Vagina (tissue), 2 donors: ENCODE measurements around the gene PLEKHH1.

Experiments used
- POLR2A ChIP-seq, 2 donors: fragments of 450-650 bp; IDR thresholded peaks; one replicate each; pipeline ENCODE4 v1.6.1; 2017; ENCODE audit warnings: antibody characterized with exemption in 2 of 2, mild to moderate bottlenecking in 2 of 2, moderate library complexity in 2 of 2
- POLR2AphosphoS5 ChIP-seq, 2 donors: sonication (generic); formaldehyde crosslinking; IDR thresholded peaks; one replicate each; pipeline ENCODE4 v1.9.0; 2017; ENCODE audit warnings: antibody characterized with exemption in 2 of 2, mild to moderate bottlenecking in 2 of 2, low read depth in 1 of 2; ENCODE audit not compliant: insufficient read depth in 1 of 2
- TF ChIP-seq, protein P1 (sequence below), 3 experiments: fragments of 450-650 bp in 2 of 3; fragments of 200-600 bp in 1 of 3; sonication (generic) in 1 of 3; IDR thresholded peaks; one replicate each; pipeline ENCODE4 v1.5.1; 2017 to 2019; ENCODE audit warnings: antibody characterized with exemption in 3 of 3, mild to moderate bottlenecking in 2 of 3, moderate library complexity in 2 of 3

DNA sequence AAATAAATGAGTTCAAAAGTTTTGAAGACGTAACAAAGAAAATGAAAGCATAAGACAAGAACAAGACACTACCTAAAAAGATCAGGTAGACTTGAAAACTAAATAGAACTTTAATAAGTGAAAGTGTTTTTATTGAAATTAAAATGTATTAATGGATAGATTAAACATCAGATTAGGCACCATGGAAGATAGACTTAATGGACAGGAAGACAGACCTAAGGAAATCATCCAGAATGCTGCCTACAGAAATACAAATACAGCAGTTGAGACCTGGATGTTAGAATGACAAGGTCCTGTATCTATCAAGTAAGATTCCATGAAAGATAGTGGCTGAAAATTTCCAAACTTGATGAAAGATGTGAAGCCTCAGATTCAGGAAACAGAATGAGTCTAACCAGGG lies 11.5 kb downstream of the PLEKHH1 start:
- TF ChIP-seq, protein P1, sequence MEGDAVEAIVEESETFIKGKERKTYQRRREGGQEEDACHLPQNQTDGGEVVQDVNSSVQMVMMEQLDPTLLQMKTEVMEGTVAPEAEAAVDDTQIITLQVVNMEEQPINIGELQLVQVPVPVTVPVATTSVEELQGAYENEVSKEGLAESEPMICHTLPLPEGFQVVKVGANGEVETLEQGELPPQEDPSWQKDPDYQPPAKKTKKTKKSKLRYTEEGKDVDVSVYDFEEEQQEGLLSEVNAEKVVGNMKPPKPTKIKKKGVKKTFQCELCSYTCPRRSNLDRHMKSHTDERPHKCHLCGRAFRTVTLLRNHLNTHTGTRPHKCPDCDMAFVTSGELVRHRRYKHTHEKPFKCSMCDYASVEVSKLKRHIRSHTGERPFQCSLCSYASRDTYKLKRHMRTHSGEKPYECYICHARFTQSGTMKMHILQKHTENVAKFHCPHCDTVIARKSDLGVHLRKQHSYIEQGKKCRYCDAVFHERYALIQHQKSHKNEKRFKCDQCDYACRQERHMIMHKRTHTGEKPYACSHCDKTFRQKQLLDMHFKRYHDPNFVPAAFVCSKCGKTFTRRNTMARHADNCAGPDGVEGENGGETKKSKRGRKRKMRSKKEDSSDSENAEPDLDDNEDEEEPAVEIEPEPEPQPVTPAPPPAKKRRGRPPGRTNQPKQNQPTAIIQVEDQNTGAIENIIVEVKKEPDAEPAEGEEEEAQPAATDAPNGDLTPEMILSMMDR (IDR thresholded peaks at IDR 0.05) = no peak
- no peak for TF ChIP-seq POLR2A (IDR thresholded peaks at IDR 0.05)
- TF ChIP-seq POLR2AphosphoS5 (IDR thresholded peaks at IDR 0.05; ENCODE audit: insufficient read depth in 1 of 2, low read depth in 1 of 2) = no peak
